Ishikawa (cell line): ENCODE measurements around the gene FDX2.

Experiments
- CEBPB ChIP-seq: IDR thresholded peaks from 2 replicates; pipeline ENCODE4 v1.6.1; 2012
- CREB1 ChIP-seq: IDR thresholded peaks from 2 replicates; pipeline ENCODE4 v1.6.1; 2012; ENCODE audit warnings: low read depth
- EGR1 ChIP-seq: IDR thresholded peaks from 2 replicates; pipeline ENCODE4 v1.6.1; 2012
- EP300 ChIP-seq: IDR thresholded peaks from 2 replicates; pipeline ENCODE4 v1.6.1; 2012; ENCODE audit warnings: borderline replicate concordance
- FOXM1 ChIP-seq: IDR thresholded peaks from 2 replicates; pipeline ENCODE4 v1.6.1; 2012; ENCODE audit warnings: low read depth, borderline replicate concordance
- MAX ChIP-seq: IDR thresholded peaks from 2 replicates; pipeline ENCODE4 v1.6.1; 2012
- NFIC ChIP-seq: IDR thresholded peaks from 2 replicates; pipeline ENCODE4 v1.6.1; 2012
- RAD21 ChIP-seq: IDR thresholded peaks from 2 replicates; pipeline ENCODE4 v1.6.1; 2012; ENCODE audit warnings: low read depth
- REST ChIP-seq: IDR thresholded peaks from 2 replicates; pipeline ENCODE4 v1.6.1; 2012; ENCODE audit warnings: low read depth, mild to moderate bottlenecking
- TAF1 ChIP-seq: IDR thresholded peaks from 2 replicates; pipeline ENCODE4 v1.6.1; 2012; ENCODE audit warnings: low read depth, mild to moderate bottlenecking
- TCF12 ChIP-seq: IDR thresholded peaks from 2 replicates; pipeline ENCODE4 v1.6.1; 2012; ENCODE audit warnings: low read depth
- TEAD4 ChIP-seq: IDR thresholded peaks from 2 replicates; pipeline ENCODE4 v1.6.1; 2012
- YY1 ChIP-seq: IDR thresholded peaks from 2 replicates; pipeline ENCODE4 v1.6.1; 2012; ENCODE audit warnings: low read depth
- ZBTB7A ChIP-seq: IDR thresholded peaks from 2 replicates; pipeline ENCODE4 v1.6.1; 2012; ENCODE audit warnings: low read depth
- TF ChIP-seq, protein P1 (sequence below): IDR thresholded peaks from 2 replicates; pipeline ENCODE4 v1.6.1; 2012

FDX2 gene

DNA sequence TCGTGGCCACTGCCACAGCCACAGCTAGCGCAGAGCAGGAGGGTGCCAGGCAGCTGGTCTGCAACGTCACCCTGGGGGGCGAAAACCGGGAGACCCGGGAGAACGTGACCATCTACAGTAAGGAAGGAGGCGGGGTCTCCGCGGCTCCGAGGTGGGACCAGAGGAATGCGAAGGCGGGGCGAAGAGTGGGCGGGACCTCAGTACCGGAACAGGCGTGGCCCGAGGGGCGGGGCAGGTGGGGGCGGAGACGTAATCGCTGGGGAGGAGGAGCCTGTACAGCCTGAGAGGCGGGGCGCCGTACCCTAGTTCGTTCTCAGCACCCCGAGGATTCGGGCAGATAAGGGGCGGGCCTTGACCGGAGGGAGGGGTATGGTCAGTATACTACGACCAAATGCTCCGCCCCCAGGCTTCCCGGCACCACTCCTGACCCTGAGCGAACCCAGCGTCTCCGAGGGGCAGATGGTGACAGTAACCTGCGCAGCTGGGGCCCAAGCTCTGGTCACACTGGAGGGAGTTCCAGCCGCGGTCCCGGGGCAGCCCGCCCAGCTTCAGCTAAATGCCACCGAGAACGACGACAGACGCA is 23.5 kb downstream of the FDX2 start:
- TF ChIP-seq MAX (peak; percentile 16; the same call in 1 of the 2 replicates), RAD21 (no peak), TEAD4 (no peak), EGR1 (0 out of 2 replicates have a peak, but pooled peaks have one; percentile 46)

GRCh38 chr19:10291554-10292205 is 24.1 kb downstream of the FDX2 start:
- TF ChIP-seq YY1, result no peak
- TF ChIP-seq TEAD4, result no peak
- peak; percentile 77; the same call in 1 of the 2 replicates for TF ChIP-seq ZBTB7A

- TF ChIP-seq YY1, result no peak
- no peak for TF ChIP-seq CREB1
- no peak for TF ChIP-seq RAD21
- 0 out of 2 replicates have a peak, but pooled peaks have one; percentile 27 for TF ChIP-seq TAF1
- TF ChIP-seq ZBTB7A, result peak; percentile 67
- TF ChIP-seq EGR1, result no peak
- TF ChIP-seq TEAD4, result no peak
- no peak for TF ChIP-seq NFIC
- no peak for TF ChIP-seq TCF12
- no peak for TF ChIP-seq CEBPB
- no peak for TF ChIP-seq FOXM1
- TF ChIP-seq EP300, result no peak; the same call in 1 of the 2 replicates
- no peak; the same call in none of the 2 replicates for TF ChIP-seq MAX
- TF ChIP-seq REST, result no peak
- TF ChIP-seq, protein P1, sequence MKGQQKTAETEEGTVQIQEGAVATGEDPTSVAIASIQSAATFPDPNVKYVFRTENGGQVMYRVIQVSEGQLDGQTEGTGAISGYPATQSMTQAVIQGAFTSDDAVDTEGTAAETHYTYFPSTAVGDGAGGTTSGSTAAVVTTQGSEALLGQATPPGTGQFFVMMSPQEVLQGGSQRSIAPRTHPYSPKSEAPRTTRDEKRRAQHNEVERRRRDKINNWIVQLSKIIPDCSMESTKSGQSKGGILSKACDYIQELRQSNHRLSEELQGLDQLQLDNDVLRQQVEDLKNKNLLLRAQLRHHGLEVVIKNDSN, result no peak
Measured at GRCh38 chr19:10290876-10291553, 24.8 kb downstream of the FDX2 start.

GRCh38 chr19:10290357-10290875 is 25.4 kb downstream of the FDX2 start:
- no peak for TF ChIP-seq CREB1
- no peak for TF ChIP-seq TEAD4
- TF ChIP-seq NFIC, result no peak
- TF ChIP-seq MAX, result no peak; the same call in 1 of the 2 replicates
- no peak for TF ChIP-seq TAF1
- TF ChIP-seq, protein P1, result no peak
- no peak for TF ChIP-seq ZBTB7A
- no peak for TF ChIP-seq EP300
- TF ChIP-seq REST, result no peak
- TF ChIP-seq YY1, result no peak
- TF ChIP-seq CEBPB, result no peak
- TF ChIP-seq RAD21, result no peak
- no peak for TF ChIP-seq TCF12

DNA sequence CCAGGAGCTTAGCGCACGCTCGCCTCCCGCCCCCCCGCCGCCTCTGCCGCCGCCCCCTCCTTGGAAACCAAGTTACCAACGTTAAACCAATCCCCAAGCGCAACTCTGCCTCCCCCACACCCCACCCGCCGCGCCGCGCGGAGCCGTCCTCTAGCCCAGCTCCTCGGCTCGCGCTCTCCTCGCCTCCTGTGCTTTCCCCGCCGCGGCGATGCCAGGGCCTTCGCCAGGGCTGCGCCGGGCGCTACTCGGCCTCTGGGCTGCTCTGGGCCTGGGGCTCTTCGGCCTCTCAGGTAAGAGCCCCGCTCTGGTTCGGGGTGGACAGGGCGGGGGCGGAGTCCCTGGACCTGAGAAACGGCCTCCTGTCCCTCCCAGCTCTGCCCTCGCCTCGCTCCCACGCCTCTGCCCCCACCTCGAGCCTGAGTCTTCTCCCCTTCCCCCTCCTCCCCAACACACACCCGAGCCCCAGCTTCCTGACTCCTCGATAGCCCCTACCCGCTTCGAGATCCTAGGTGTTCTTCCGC is 25.9 kb downstream of the FDX2 start, which contains the start of gene ICAM5:
Gene ICAM5, plus strand, starts transcription at position 117 of the 521 bp plus-strand sequence. Its CDS starts 92 bp downstream, at position 209.
- TF ChIP-seq REST, result no peak
- TF ChIP-seq EGR1, result peak; percentile 57
